ENCODE results near the gene GALNT13.

- TF ChIP-seq POLR2A (IDR thresholded peaks at IDR 0.05; ENCODE audit: low read length) (no peak), GATA1 (IDR thresholded peaks at IDR 0.05; ENCODE audit: low read depth, low read length) (no peak)
Measured at GRCh38 chr2:154427453-154427852, 555.7 kb downstream of the GALNT13 start.
